Keratinocyte (primary cell): Measurements from ENCODE around the gene SKP2. TPM values are rescaled to one million over a fixed set of nuclear protein-coding genes. Genes with fewer than 3 reads are reported as not detected.

Source experiments
- DNase-seq: peaks from one replicate; pipeline ENCODE4 v3.0.0-alpha.2; 2011; ENCODE audit warnings: low read depth, missing footprints, low spot score
- FAIRE-seq: peaks from 2 replicates; lab custom pipeline; 2011; peaks lifted over from hg19 to GRCh38; lab: Jason Lieb, UNC
- H2AFZ ChIP-seq: 2 replicates; pipeline ENCODE4 v1.6.0; 2012; ENCODE audit warnings: low read length, control low read depth, inconsistent platforms; ENCODE audit not compliant: control insufficient read depth
- H3K27ac ChIP-seq: 2 replicates; pipeline ENCODE4 v1.5.1; 2011; ENCODE audit warnings: low read length; ENCODE audit not compliant: control insufficient read depth, insufficient read depth
- H3K27me3 ChIP-seq: 3 replicates; pipeline ENCODE4 v1.6.0; 2011; ENCODE audit warnings: low read length; ENCODE audit not compliant: control insufficient read depth, insufficient read depth; ENCODE audit errors: extremely low read depth
- H3K36me3 ChIP-seq, 2 experiments: 2 replicates in 1 of 2; 3 replicates in 1 of 2; pipeline ENCODE4 v1.5.1; 2011; ENCODE audit warnings: low read length in 2 of 2, mild to moderate bottlenecking in 1 of 2; ENCODE audit not compliant: control insufficient read depth in 2 of 2, insufficient read depth in 2 of 2; ENCODE audit errors: extremely low read depth in 1 of 2
- H3K4me1 ChIP-seq: 3 replicates; pipeline ENCODE4 v1.5.1; 2011; ENCODE audit warnings: low read length; ENCODE audit not compliant: control insufficient read depth, insufficient read depth; ENCODE audit errors: extremely low read depth
- H3K4me2 ChIP-seq: 3 replicates; pipeline ENCODE4 v1.6.0; 2011; ENCODE audit warnings: low read depth, low read length; ENCODE audit not compliant: control insufficient read depth, insufficient read depth; ENCODE audit errors: extremely low read depth
- H3K4me3 ChIP-seq, 3 experiments: fragments of 200-600 bp in 1 of 3; sonication (generic) in 1 of 3; 2 replicates in 2 of 3; 3 replicates in 1 of 3; pipeline ENCODE4 v1.5.1; 2011 to 2016; ENCODE audit warnings: low read length in 3 of 3, mild to moderate bottlenecking in 3 of 3, control low read depth in 2 of 3, inconsistent platforms in 1 of 3, low read depth in 1 of 3, mixed read lengths in 1 of 3, mixed run types in 1 of 3, moderate library complexity in 1 of 3; ENCODE audit not compliant: control insufficient read depth in 2 of 3, insufficient read depth in 2 of 3; ENCODE audit errors: extremely low read depth in 1 of 3
- H3K79me2 ChIP-seq: 2 replicates; pipeline ENCODE4 v1.6.0; 2012; ENCODE audit warnings: low read length; ENCODE audit not compliant: control insufficient read depth, insufficient read depth
- H3K9ac ChIP-seq: 3 replicates; pipeline ENCODE4 v1.6.0; 2011; ENCODE audit warnings: low read length; ENCODE audit not compliant: control insufficient read depth, insufficient read depth; ENCODE audit errors: extremely low read depth
- H3K9me1 ChIP-seq: 3 replicates; pipeline ENCODE4 v1.6.0; 2011; ENCODE audit warnings: low read length; ENCODE audit not compliant: control insufficient read depth, insufficient read depth; ENCODE audit errors: extremely low read depth
- H3K9me3 ChIP-seq: 2 replicates; pipeline ENCODE4 v1.5.1; 2012; ENCODE audit warnings: low read depth, low read length; ENCODE audit not compliant: control insufficient read depth
- H4K20me1 ChIP-seq: 3 replicates; pipeline ENCODE4 v1.6.0; 2011; ENCODE audit warnings: low read length; ENCODE audit not compliant: control insufficient read depth, insufficient read depth; ENCODE audit errors: extremely low read depth
- CTCF ChIP-seq, 3 experiments: IDR thresholded peaks in 1 of 3; conservative IDR thresholded peaks in 1 of 3; optimal IDR thresholded peaks in 1 of 3; 2 replicates in 2 of 3; 3 replicates in 1 of 3; pipeline versions ENCODE3 to v1.5.1; 2011; ENCODE audit warnings: low read length in 3 of 3, mild to moderate bottlenecking in 3 of 3, moderate library complexity in 2 of 3, control low read depth in 1 of 3, inconsistent platforms in 1 of 3; ENCODE audit not compliant: insufficient read depth in 2 of 3; ENCODE audit errors: extremely low read depth in 1 of 3
- EZH2 ChIP-seq: IDR thresholded peaks from one replicate; pipeline ENCODE4 v1.6.1; 2012; ENCODE audit warnings: inconsistent platforms, mild to moderate bottlenecking, low read length, moderate library complexity
- dilution Hi-C: fragments of 300-500 bp; cut with MboI; formaldehyde crosslinking; loops from one replicate; pipeline ENCODE4 v1.7.0; 2020; ENCODE audit warnings: low sequenced_read_pairs; ENCODE audit not compliant: extremely low pct_ligation_motif_present
- polyA plus RNA-seq, 5 experiments: library from polyadenylated mRNA; depleted of rRNA in 3 of 5; stranded (reverse) in 3 of 5; stranded (forward) in 1 of 5; unstranded in 1 of 5; fragments of >200 nt; gene quantifications; 1 replicate in 1 of 5; 2 replicates in 3 of 5; 3 replicates in 1 of 5; pipeline versions ENCODE4 v1.2.1 to v1.2.3, GENCODE V29; 2011 to 2012; ENCODE audit warnings: missing spikeins in 2 of 5, low read depth in 1 of 5, low replicate concordance in 1 of 5

SKP2 gene
- polyA plus RNA-seq, 1 donor (not counting 4 experiments of a cell fraction or from before 2014, with no cell fraction given): 34.6 TPM

DNA sequence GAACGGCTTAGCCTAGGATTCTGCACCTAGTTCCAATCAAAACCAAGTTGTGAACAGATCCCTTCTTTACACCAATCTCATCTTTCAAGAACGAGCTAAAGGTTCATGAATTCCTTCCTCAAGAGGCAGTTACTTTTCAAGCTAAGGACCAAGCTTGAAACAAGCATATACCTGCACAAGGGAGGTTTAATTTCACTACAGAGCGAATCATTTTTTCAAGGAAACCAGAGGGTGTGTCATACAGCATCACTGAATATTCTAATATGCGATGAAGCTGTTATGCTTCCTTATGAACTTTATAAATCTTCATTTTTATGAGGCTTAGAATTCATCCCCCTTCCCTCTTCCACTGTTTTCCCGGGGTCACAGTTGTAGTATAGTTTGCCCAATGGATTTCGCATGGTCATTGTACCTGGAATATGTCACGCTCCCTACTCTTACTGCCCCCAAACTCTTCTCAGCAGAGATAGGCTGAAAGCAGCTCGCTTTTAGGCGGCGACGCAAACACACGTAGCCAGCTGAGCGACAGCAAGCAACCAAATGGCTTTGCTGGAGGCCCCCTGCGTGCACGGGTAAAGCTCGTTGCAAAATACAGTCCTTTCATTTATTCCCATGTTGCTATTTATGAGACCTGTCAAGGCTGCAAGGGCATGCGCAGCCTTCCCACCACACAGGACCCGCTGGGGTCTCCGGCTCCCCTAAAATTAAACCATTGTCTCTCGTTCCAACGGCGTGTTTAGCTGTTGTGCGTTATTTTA lies 1.1 kb upstream of the SKP2 start:
- dilution Hi-C loops: no loop called here
- TF ChIP-seq EZH2 (no peak), CTCF (optimal IDR thresholded peaks at IDR 0.05 in 1 of 3, IDR thresholded peaks at IDR 0.05 in 1 of 3, conservative IDR thresholded peaks at IDR 0.05 in 1 of 3; ENCODE audit: extremely low read depth in 1 of 3, insufficient read depth in 2 of 3, low read length in 3 of 3) (peak in 2 of 3 experiments; percentile 2 to 28)
- H3K27ac ChIP-seq: peak overlapping the region; percentile 60
- H3K9ac ChIP-seq: peak overlapping the region; percentile 78
- H3K79me2 ChIP-seq: peaks cover 33% of the 10 kb centered on the region
- DNase-seq (no peak), FAIRE-seq (no peak)
- peaks cover 13% of the 10 kb centered on the region for H3K4me1 ChIP-seq
- no peaks in the 10 kb centered on the region for H4K20me1 ChIP-seq
- H3K9me1 ChIP-seq: no peaks in the 10 kb centered on the region
- H3K9me3 ChIP-seq: no peaks in the 10 kb centered on the region
- H3K4me2 ChIP-seq: peak overlapping the region; percentile 90
- no peaks in the 10 kb centered on the region for H3K27me3 ChIP-seq
- peak overlapping the region; percentile 96 for H2AFZ ChIP-seq
- peaks cover 0 to 3% of the 10 kb centered on the region in 2 experiments for H3K36me3 ChIP-seq
- H3K4me3 ChIP-seq: peak overlapping the region; percentile 72 to 95 (median 91)

GRCh38 chr5:36152324-36153297 lies 700 bp downstream of the SKP2 start:
- Histone ChIP-seq H2AFZ (peak overlapping the region; percentile 91), H3K4me1 (peaks cover 29% of the 10 kb centered on the region), H3K9ac (peak overlapping the region; percentile 78), H3K4me3 (peak overlapping the region; percentile 72 to 95 (median 91)), H3K79me2 (peaks cover 33% of the 10 kb centered on the region), H4K20me1 (no peaks in the 10 kb centered on the region), H3K9me3 (no peaks in the 10 kb centered on the region), H3K9me1 (no peaks in the 10 kb centered on the region), H3K27me3 (no peaks in the 10 kb centered on the region), H3K4me2 (peak overlapping the region; percentile 95), H3K36me3 (peaks cover 0 to 3% of the 10 kb centered on the region in 2 experiments), H3K27ac (peak overlapping the region; percentile 63)
- no peak for DNase-seq
- dilution Hi-C loops: no loop called here
- FAIRE-seq: no peak
- TF ChIP-seq EZH2 (no peak), CTCF (optimal IDR thresholded peaks at IDR 0.05 in 1 of 3, IDR thresholded peaks at IDR 0.05 in 1 of 3, conservative IDR thresholded peaks at IDR 0.05 in 1 of 3; ENCODE audit: extremely low read depth in 1 of 3, insufficient read depth in 2 of 3, low read length in 3 of 3) (no peak)
